GM23248 (cell line): ENCODE data around the gene SNAI3.

Experiments used
- EZH2 ChIP-seq: fragments of 200-600 bp; sonication (generic); IDR thresholded peaks from 2 replicates; pipeline ENCODE4 v1.6.1; 2018; ENCODE audit warnings: antibody characterized with exemption, mild to moderate bottlenecking; ENCODE audit not compliant: insufficient read depth, poor library complexity, severe bottlenecking
- EZH2phosphoT487 ChIP-seq: fragments of 200-600 bp; sonication (generic); IDR thresholded peaks from 2 replicates; pipeline ENCODE4 v1.6.1; 2018; ENCODE audit warnings: antibody characterized with exemption, moderate library complexity, mild to moderate bottlenecking, low read depth; ENCODE audit not compliant: insufficient read depth

DNA sequence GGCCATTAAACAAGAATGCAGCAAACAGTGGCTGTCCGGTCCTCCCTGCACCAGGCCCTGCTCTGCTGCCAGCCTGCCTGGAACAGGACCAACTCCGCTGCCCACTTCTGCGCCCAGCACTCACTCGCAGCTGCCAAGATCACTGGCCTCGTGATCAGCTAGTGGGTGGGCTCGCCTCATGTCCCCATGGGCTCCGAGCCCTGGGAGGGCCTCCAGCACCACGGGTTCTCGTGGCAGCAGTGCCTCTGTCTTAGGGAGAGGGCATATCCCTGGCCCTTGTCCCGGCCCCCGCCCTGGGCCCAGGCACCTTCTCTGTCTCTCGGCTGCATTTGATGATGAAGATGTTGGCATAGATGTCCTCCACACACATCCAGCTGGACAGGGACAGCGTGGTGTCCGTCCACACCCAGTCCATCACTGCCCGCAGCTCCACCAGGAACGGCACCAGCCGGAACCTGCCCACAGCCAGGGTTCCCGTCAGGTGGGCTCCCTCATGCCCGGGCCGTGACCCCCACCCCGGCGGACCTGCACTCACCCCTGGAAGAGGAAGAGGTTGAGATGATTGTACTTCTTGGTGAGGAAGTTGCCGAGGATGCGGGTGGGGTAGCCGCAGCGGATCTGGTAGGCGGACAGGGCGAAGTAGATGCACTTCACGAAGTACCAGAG, 33.1 kb upstream of the SNAI3 start:
- TF ChIP-seq EZH2phosphoT487, result no peak
- TF ChIP-seq EZH2, result no peak
